ENCODE data around the gene MRPL38. TPM values are rescaled to one million over a fixed set of nuclear protein-coding genes. Genes with fewer than 3 reads are reported as not detected.

The MRPL38 gene
- total RNA-seq, 1 experiment from 2014 or later: 33.5 TPM

- no peak overlapping the region for H3K4me2 ChIP-seq (ENCODE audit: low read depth, low read length, poor library complexity, severe bottlenecking)
- H3K9ac ChIP-seq (ENCODE audit: low read length): no peak overlapping the region
- no peak overlapping the region for H3K27ac ChIP-seq (ENCODE audit: low read length)
- H3K4me3 ChIP-seq (ENCODE audit: low read length): no peak overlapping the region
- H3K36me3 ChIP-seq (ENCODE audit: insufficient read depth, low read length): no peaks in the 10 kb centered on the region
- DNase-seq: no peak
- peaks cover 7% of the 10 kb centered on the region for H3K4me1 ChIP-seq (ENCODE audit: low read length)
- H3K9me2 ChIP-seq (replicated peaks; ENCODE audit: insufficient read depth, low read length): no peaks in the 10 kb centered on the region
- H4K20me1 ChIP-seq (ENCODE audit: insufficient read depth, low read depth, low read length): no peaks in the 10 kb centered on the region
- H3K79me2 ChIP-seq (ENCODE audit: low read length): no peaks in the 10 kb centered on the region
- no peaks in the 10 kb centered on the region for H3K9me3 ChIP-seq (ENCODE audit: low read length)
- no peaks in the 10 kb centered on the region for H3K27me3 ChIP-seq (ENCODE audit: low read length)
- no peak overlapping the region for H2AFZ ChIP-seq (ENCODE audit: low read length)
Measured at GRCh38 chr17:75915268-75915667, 10.6 kb upstream of the MRPL38 start.

GRCh38 chr17:75914643-75915267 lies 10.1 kb upstream of the MRPL38 start:
- H3K79me2 ChIP-seq (ENCODE audit: low read length): no peaks in the 10 kb centered on the region
- H3K4me1 ChIP-seq (ENCODE audit: low read length): peaks cover 7% of the 10 kb centered on the region
- DNase-seq: no peak
- no peaks in the 10 kb centered on the region for H3K9me3 ChIP-seq (ENCODE audit: low read length)
- no peaks in the 10 kb centered on the region for H3K36me3 ChIP-seq (ENCODE audit: insufficient read depth, low read length)
- no peaks in the 10 kb centered on the region for H3K27me3 ChIP-seq (ENCODE audit: low read length)
- no peak overlapping the region for H3K9ac ChIP-seq (ENCODE audit: low read length)
- H3K9me2 ChIP-seq (replicated peaks; ENCODE audit: insufficient read depth, low read length): no peaks in the 10 kb centered on the region
- H2AFZ ChIP-seq (ENCODE audit: low read length): no peak overlapping the region
- H3K4me3 ChIP-seq (ENCODE audit: low read length): no peak overlapping the region
- H4K20me1 ChIP-seq (ENCODE audit: insufficient read depth, low read depth, low read length): no peaks in the 10 kb centered on the region
- H3K4me2 ChIP-seq (ENCODE audit: low read depth, low read length, poor library complexity, severe bottlenecking): no peak overlapping the region
- H3K27ac ChIP-seq (ENCODE audit: low read length): no peak overlapping the region

GRCh38 chr17:75913537-75914210 lies 9.0 kb upstream of the MRPL38 start:
- no peaks in the 10 kb centered on the region for H4K20me1 ChIP-seq (ENCODE audit: insufficient read depth, low read depth, low read length)
- H3K4me3 ChIP-seq (ENCODE audit: low read length): no peak overlapping the region
- no peak overlapping the region for H3K27ac ChIP-seq (ENCODE audit: low read length)
- no peaks in the 10 kb centered on the region for H3K27me3 ChIP-seq (ENCODE audit: low read length)
- H3K9me3 ChIP-seq (ENCODE audit: low read length): no peaks in the 10 kb centered on the region
- H3K9me2 ChIP-seq (replicated peaks; ENCODE audit: insufficient read depth, low read length): no peaks in the 10 kb centered on the region
- no peaks in the 10 kb centered on the region for H3K36me3 ChIP-seq (ENCODE audit: insufficient read depth, low read length)
- H2AFZ ChIP-seq (ENCODE audit: low read length): no peak overlapping the region
- H3K4me2 ChIP-seq (ENCODE audit: low read depth, low read length, poor library complexity, severe bottlenecking): no peak overlapping the region
- peaks cover 7% of the 10 kb centered on the region for H3K4me1 ChIP-seq (ENCODE audit: low read length)
- no peaks in the 10 kb centered on the region for H3K79me2 ChIP-seq (ENCODE audit: low read length)
- DNase-seq: no peak
- H3K9ac ChIP-seq (ENCODE audit: low read length): no peak overlapping the region

- H3K27ac ChIP-seq (ENCODE audit: low read length): no peak overlapping the region
- H3K27me3 ChIP-seq (ENCODE audit: low read length): no peaks in the 10 kb centered on the region
- H3K9ac ChIP-seq (ENCODE audit: low read length): no peak overlapping the region
Measured at GRCh38 chr17:75910699-75911098, 6.0 kb upstream of the MRPL38 start.

GRCh38 chr17:75909812-75910274 lies 5.2 kb upstream of the MRPL38 start:
- Histone ChIP-seq H3K36me3 (ENCODE audit: insufficient read depth, low read length) (no peaks in the 10 kb centered on the region), H3K9me3 (ENCODE audit: low read length) (no peaks in the 10 kb centered on the region), H3K9me2 (replicated peaks; ENCODE audit: insufficient read depth, low read length) (no peaks in the 10 kb centered on the region), H3K79me2 (ENCODE audit: low read length) (no peaks in the 10 kb centered on the region), H3K4me3 (ENCODE audit: low read length) (no peak overlapping the region), H3K27me3 (ENCODE audit: low read length) (no peaks in the 10 kb centered on the region), H3K27ac (ENCODE audit: low read length) (no peak overlapping the region), H4K20me1 (ENCODE audit: insufficient read depth, low read depth, low read length) (no peaks in the 10 kb centered on the region), H3K4me1 (ENCODE audit: low read length) (peaks cover 10% of the 10 kb centered on the region), H3K4me2 (ENCODE audit: low read depth, low read length, poor library complexity, severe bottlenecking) (no peak overlapping the region), H2AFZ (ENCODE audit: low read length) (no peak overlapping the region), H3K9ac (ENCODE audit: low read length) (no peak overlapping the region)
- no peak for DNase-seq

More at GRCh38 chr17:75910699-75911098, 6.0 kb upstream of the MRPL38 start:
- Histone ChIP-seq H3K36me3 (ENCODE audit: insufficient read depth, low read length) (no peaks in the 10 kb centered on the region), H3K4me3 (ENCODE audit: low read length) (no peak overlapping the region), H3K9me2 (replicated peaks; ENCODE audit: insufficient read depth, low read length) (no peaks in the 10 kb centered on the region), H4K20me1 (ENCODE audit: insufficient read depth, low read depth, low read length) (no peaks in the 10 kb centered on the region), H3K79me2 (ENCODE audit: low read length) (no peaks in the 10 kb centered on the region), H3K9me3 (ENCODE audit: low read length) (no peaks in the 10 kb centered on the region), H3K4me1 (ENCODE audit: low read length) (peaks cover 7% of the 10 kb centered on the region), H2AFZ (ENCODE audit: low read length) (no peak overlapping the region), H3K4me2 (ENCODE audit: low read depth, low read length, poor library complexity, severe bottlenecking) (no peak overlapping the region)
- no peak for DNase-seq

GRCh38 chr17:75909051-75909811 lies 4.5 kb upstream of the MRPL38 start:
- no peak for DNase-seq
- Histone ChIP-seq H3K9ac (ENCODE audit: low read length) (no peak overlapping the region), H3K9me3 (ENCODE audit: low read length) (no peaks in the 10 kb centered on the region), H3K9me2 (replicated peaks; ENCODE audit: insufficient read depth, low read length) (no peaks in the 10 kb centered on the region), H3K36me3 (ENCODE audit: insufficient read depth, low read length) (no peaks in the 10 kb centered on the region), H3K79me2 (ENCODE audit: low read length) (peaks cover 3% of the 10 kb centered on the region), H3K4me2 (ENCODE audit: low read depth, low read length, poor library complexity, severe bottlenecking) (no peak overlapping the region), H4K20me1 (ENCODE audit: insufficient read depth, low read depth, low read length) (no peaks in the 10 kb centered on the region), H2AFZ (ENCODE audit: low read length) (no peak overlapping the region), H3K4me3 (ENCODE audit: low read length) (no peak overlapping the region), H3K27me3 (ENCODE audit: low read length) (no peaks in the 10 kb centered on the region), H3K27ac (ENCODE audit: low read length) (no peak overlapping the region), H3K4me1 (ENCODE audit: low read length) (peaks cover 10% of the 10 kb centered on the region)

- Histone ChIP-seq H2AFZ (ENCODE audit: low read length) (no peak overlapping the region), H3K36me3 (ENCODE audit: insufficient read depth, low read length) (no peaks in the 10 kb centered on the region; the same call in 1 of the 2 replicates), H3K79me2 (ENCODE audit: low read length) (peaks cover 13% of the 10 kb centered on the region), H3K27ac (ENCODE audit: low read length) (no peak overlapping the region), H3K4me2 (ENCODE audit: low read depth, low read length, poor library complexity, severe bottlenecking) (no peak overlapping the region), H3K9me2 (replicated peaks; ENCODE audit: insufficient read depth, low read length) (no peaks in the 10 kb centered on the region), H3K4me3 (ENCODE audit: low read length) (no peak overlapping the region), H4K20me1 (ENCODE audit: insufficient read depth, low read depth, low read length) (no peaks in the 10 kb centered on the region), H3K4me1 (ENCODE audit: low read length) (peaks cover 16% of the 10 kb centered on the region), H3K27me3 (ENCODE audit: low read length) (no peaks in the 10 kb centered on the region), H3K9me3 (ENCODE audit: low read length) (no peaks in the 10 kb centered on the region), H3K9ac (ENCODE audit: low read length) (no peak overlapping the region)
- no peak for DNase-seq
Measured at GRCh38 chr17:75908201-75908600, 3.5 kb upstream of the MRPL38 start.
